RWPE2 (cell line): ENCODE data around the gene SYNJ2.
A peak's percentile ranks its signal among the peaks of the same experiment; 100 is the strongest.

Experiments
- ATAC-seq: fragments of 200-7000 bp; cut with Tn5 transposase; 3 replicates; pipeline ENCODE4 v1.9.1; 2021; ENCODE audit warnings: low read depth
- DNase-seq: peaks from one replicate; pipeline ENCODE4 v3.0.0-alpha.2; 2020; ENCODE audit warnings: low spot score
- H3K27ac ChIP-seq: fragments of 450-650 bp; 2 replicates; pipeline ENCODE4 v1.5.1; 2017; ENCODE audit warnings: mild to moderate bottlenecking; ENCODE audit not compliant: poor library complexity, severe bottlenecking
- H3K27me3 ChIP-seq: fragments of 250-450 bp; sonication (Bioruptor Pico); 2 replicates; pipeline ENCODE4 v1.5.1; 2021; ENCODE audit warnings: mild to moderate bottlenecking, moderate library complexity; ENCODE audit not compliant: insufficient read depth, poor library complexity, severe bottlenecking
- H3K36me3 ChIP-seq: fragments of 250-450 bp; sonication (Bioruptor Pico); 2 replicates; pipeline ENCODE4 v1.5.1; 2020; ENCODE audit warnings: low read depth, mild to moderate bottlenecking, moderate library complexity
- H3K4me1 ChIP-seq: fragments of 250-450 bp; sonication (Bioruptor Pico); 2 replicates; pipeline ENCODE4 v1.5.1; 2021; ENCODE audit warnings: mild to moderate bottlenecking, moderate library complexity; ENCODE audit not compliant: insufficient read depth, poor library complexity, severe bottlenecking
- H3K4me3 ChIP-seq: fragments of 250-450 bp; sonication (Bioruptor Pico); 2 replicates; pipeline ENCODE4 v1.5.1; 2021; ENCODE audit warnings: mild to moderate bottlenecking, moderate library complexity; ENCODE audit not compliant: severe bottlenecking
- H3K9me3 ChIP-seq: fragments of 250-450 bp; sonication (Bioruptor Pico); 2 replicates; pipeline ENCODE4 v1.5.1; 2021; ENCODE audit warnings: mild to moderate bottlenecking, moderate library complexity; ENCODE audit not compliant: severe bottlenecking
- CTCF ChIP-seq: fragments of 450-650 bp; IDR thresholded peaks from one replicate; pipeline ENCODE4 v1.5.1; 2017; ENCODE audit warnings: mild to moderate bottlenecking, moderate library complexity; ENCODE audit not compliant: poor library complexity, severe bottlenecking

The SYNJ2 gene

GRCh38 chr6:157962601-157963302, 18.9 kb upstream of the SYNJ2 start:
- no peak for TF ChIP-seq CTCF
- peak overlapping the region; percentile 40 for H3K27ac ChIP-seq
- ATAC-seq (peak; percentile 73), DNase-seq (no peak)
- no peak overlapping the region for H3K4me3 ChIP-seq
- peaks cover 10% of the 10 kb centered on the region for H3K4me1 ChIP-seq
- peaks cover 8% of the 10 kb centered on the region for H3K9me3 ChIP-seq
- H3K36me3 ChIP-seq: no peaks in the 10 kb centered on the region
- no peaks in the 10 kb centered on the region for H3K27me3 ChIP-seq

GRCh38 chr6:157964100-157964499, 17.6 kb upstream of the SYNJ2 start:
- ATAC-seq (no peak), DNase-seq (no peak)
- no peak overlapping the region for H3K27ac ChIP-seq
- H3K36me3 ChIP-seq: no peaks in the 10 kb centered on the region
- no peaks in the 10 kb centered on the region for H3K27me3 ChIP-seq
- peaks cover 10% of the 10 kb centered on the region for H3K4me1 ChIP-seq
- H3K9me3 ChIP-seq: peaks cover 1% of the 10 kb centered on the region
- no peak for TF ChIP-seq CTCF
- H3K4me3 ChIP-seq: no peak overlapping the region

- TF ChIP-seq CTCF: no peak
- Histone ChIP-seq H3K27me3 (no peaks in the 10 kb centered on the region), H3K4me1 (peaks cover 10% of the 10 kb centered on the region), H3K4me3 (no peak overlapping the region), H3K36me3 (no peaks in the 10 kb centered on the region), H3K27ac (no peak overlapping the region), H3K9me3 (no peaks in the 10 kb centered on the region)
- no peak for ATAC-seq
- DNase-seq: no peak
Measured at GRCh38 chr6:157965387-157965786, 16.3 kb upstream of the SYNJ2 start.

- Histone ChIP-seq H3K36me3 (no peaks in the 10 kb centered on the region), H3K27ac (no peak overlapping the region), H3K27me3 (no peaks in the 10 kb centered on the region), H3K9me3 (no peaks in the 10 kb centered on the region), H3K4me1 (peaks cover 10% of the 10 kb centered on the region), H3K4me3 (no peak overlapping the region)
- TF ChIP-seq CTCF: no peak
- ATAC-seq (no peak), DNase-seq (no peak)
Measured at GRCh38 chr6:157966589-157966977, 15.1 kb upstream of the SYNJ2 start.

GRCh38 chr6:157967020-157967419, 14.6 kb upstream of the SYNJ2 start:
- ATAC-seq: no peak
- H3K27me3 ChIP-seq: no peaks in the 10 kb centered on the region
- no peaks in the 10 kb centered on the region for H3K36me3 ChIP-seq
- no peak overlapping the region for H3K27ac ChIP-seq
- H3K4me3 ChIP-seq: no peak overlapping the region
- TF ChIP-seq CTCF: no peak
- DNase-seq: no peak
- H3K9me3 ChIP-seq: no peaks in the 10 kb centered on the region
- H3K4me1 ChIP-seq: peaks cover 10% of the 10 kb centered on the region
